ENCODE measurements around the gene ERICH4. TPM values are rescaled to one million over a fixed set of nuclear protein-coding genes. Genes with fewer than 3 reads are reported as not detected.

Gene ERICH4
- total and polyA plus RNA-seq, 2 of the 13 experiments (the other 11 are each of a cell fraction or from before 2014, with no cell fraction given), result 0.40 to 0.64 TPM

GRCh38 chr19:41424335-41425173 is 18.4 kb upstream of the ERICH4 start (continued):
- TF ChIP-seq, protein P1, sequence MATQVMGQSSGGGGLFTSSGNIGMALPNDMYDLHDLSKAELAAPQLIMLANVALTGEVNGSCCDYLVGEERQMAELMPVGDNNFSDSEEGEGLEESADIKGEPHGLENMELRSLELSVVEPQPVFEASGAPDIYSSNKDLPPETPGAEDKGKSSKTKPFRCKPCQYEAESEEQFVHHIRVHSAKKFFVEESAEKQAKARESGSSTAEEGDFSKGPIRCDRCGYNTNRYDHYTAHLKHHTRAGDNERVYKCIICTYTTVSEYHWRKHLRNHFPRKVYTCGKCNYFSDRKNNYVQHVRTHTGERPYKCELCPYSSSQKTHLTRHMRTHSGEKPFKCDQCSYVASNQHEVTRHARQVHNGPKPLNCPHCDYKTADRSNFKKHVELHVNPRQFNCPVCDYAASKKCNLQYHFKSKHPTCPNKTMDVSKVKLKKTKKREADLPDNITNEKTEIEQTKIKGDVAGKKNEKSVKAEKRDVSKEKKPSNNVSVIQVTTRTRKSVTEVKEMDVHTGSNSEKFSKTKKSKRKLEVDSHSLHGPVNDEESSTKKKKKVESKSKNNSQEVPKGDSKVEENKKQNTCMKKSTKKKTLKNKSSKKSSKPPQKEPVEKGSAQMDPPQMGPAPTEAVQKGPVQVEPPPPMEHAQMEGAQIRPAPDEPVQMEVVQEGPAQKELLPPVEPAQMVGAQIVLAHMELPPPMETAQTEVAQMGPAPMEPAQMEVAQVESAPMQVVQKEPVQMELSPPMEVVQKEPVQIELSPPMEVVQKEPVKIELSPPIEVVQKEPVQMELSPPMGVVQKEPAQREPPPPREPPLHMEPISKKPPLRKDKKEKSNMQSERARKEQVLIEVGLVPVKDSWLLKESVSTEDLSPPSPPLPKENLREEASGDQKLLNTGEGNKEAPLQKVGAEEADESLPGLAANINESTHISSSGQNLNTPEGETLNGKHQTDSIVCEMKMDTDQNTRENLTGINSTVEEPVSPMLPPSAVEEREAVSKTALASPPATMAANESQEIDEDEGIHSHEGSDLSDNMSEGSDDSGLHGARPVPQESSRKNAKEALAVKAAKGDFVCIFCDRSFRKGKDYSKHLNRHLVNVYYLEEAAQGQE (IDR thresholded peaks at IDR 0.05; ENCODE audit: borderline replicate concordance in 1 of 2, low read depth in 1 of 2, low read length in 2 of 2), result no peak
- no peak for TF ChIP-seq ZNF264 (CRISPR knock-in tag; IDR thresholded peaks at IDR 0.05)
- TF ChIP-seq CEBPG (CRISPR knock-in tag; IDR thresholded peaks at IDR 0.05), result peak; percentile 68
- TF ChIP-seq REPIN1 (CRISPR knock-in tag; IDR thresholded peaks at IDR 0.05; ENCODE audit: borderline replicate concordance, low read depth), result no peak
- TF ChIP-seq, protein P2, sequence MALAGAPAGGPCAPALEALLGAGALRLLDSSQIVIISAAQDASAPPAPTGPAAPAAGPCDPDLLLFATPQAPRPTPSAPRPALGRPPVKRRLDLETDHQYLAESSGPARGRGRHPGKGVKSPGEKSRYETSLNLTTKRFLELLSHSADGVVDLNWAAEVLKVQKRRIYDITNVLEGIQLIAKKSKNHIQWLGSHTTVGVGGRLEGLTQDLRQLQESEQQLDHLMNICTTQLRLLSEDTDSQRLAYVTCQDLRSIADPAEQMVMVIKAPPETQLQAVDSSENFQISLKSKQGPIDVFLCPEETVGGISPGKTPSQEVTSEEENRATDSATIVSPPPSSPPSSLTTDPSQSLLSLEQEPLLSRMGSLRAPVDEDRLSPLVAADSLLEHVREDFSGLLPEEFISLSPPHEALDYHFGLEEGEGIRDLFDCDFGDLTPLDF (CRISPR knock-in tag; IDR thresholded peaks at IDR 0.05), result no peak
- no peak for TF ChIP-seq ZNF17 (CRISPR knock-in tag; IDR thresholded peaks at IDR 0.05)
- TF ChIP-seq, protein P3, sequence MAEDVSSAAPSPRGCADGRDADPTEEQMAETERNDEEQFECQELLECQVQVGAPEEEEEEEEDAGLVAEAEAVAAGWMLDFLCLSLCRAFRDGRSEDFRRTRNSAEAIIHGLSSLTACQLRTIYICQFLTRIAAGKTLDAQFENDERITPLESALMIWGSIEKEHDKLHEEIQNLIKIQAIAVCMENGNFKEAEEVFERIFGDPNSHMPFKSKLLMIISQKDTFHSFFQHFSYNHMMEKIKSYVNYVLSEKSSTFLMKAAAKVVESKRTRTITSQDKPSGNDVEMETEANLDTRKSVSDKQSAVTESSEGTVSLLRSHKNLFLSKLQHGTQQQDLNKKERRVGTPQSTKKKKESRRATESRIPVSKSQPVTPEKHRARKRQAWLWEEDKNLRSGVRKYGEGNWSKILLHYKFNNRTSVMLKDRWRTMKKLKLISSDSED (CRISPR knock-in tag; IDR thresholded peaks at IDR 0.05), result no peak
- 0 out of 2 replicates have a peak, but pooled peaks have one; percentile 41 for TF ChIP-seq ETV6 (CRISPR knock-in tag; conservative IDR thresholded peaks at IDR 0.05)
- TF ChIP-seq ZNF230 (CRISPR knock-in tag; IDR thresholded peaks at IDR 0.05), result no peak
- TF ChIP-seq ZMYM3 (CRISPR knock-in tag; IDR thresholded peaks at IDR 0.05), result no peak
- no peak for TF ChIP-seq ZNF563 (CRISPR knock-in tag; IDR thresholded peaks at IDR 0.05)
- TF ChIP-seq, protein P4, sequence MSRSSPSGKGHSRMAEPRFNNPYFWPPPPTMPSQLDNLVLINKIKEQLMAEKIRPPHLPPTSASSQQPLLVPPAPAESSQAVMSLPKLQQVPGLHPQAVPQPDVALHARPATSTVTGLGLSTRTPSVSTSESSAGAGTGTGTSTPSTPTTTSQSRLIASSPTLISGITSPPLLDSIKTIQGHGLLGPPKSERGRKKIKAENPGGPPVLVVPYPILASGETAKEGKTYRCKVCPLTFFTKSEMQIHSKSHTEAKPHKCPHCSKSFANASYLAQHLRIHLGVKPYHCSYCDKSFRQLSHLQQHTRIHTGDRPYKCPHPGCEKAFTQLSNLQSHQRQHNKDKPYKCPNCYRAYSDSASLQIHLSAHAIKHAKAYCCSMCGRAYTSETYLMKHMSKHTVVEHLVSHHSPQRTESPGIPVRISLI (CRISPR knock-in tag; IDR thresholded peaks at IDR 0.05; ENCODE audit: borderline replicate concordance), result no peak
- TF ChIP-seq FOXJ3 (CRISPR knock-in tag; IDR thresholded peaks at IDR 0.05; ENCODE audit: borderline replicate concordance), result 0 out of 2 replicates have a peak, but pooled peaks have one; percentile 34
- peak; percentile 74; the same call in 1 of the 2 replicates for TF ChIP-seq NR2C2 (CRISPR knock-in tag; IDR thresholded peaks at IDR 0.05; ENCODE audit: borderline replicate concordance)
- TF ChIP-seq XBP1 (CRISPR knock-in tag; IDR thresholded peaks at IDR 0.05), result no peak
- TF ChIP-seq KDM6A (CRISPR knock-in tag; IDR thresholded peaks at IDR 0.05; ENCODE audit: low read depth), result no peak
- no peak for TF ChIP-seq ZNF589 (CRISPR knock-in tag; conservative IDR thresholded peaks at IDR 0.05)
- TF ChIP-seq ZNF674 (CRISPR knock-in tag; IDR thresholded peaks at IDR 0.05; ENCODE audit: low read depth), result no peak
- no peak for TF ChIP-seq KLF12 (CRISPR knock-in tag; IDR thresholded peaks at IDR 0.05; ENCODE audit: borderline replicate concordance)
- TF ChIP-seq SOX6 (IDR thresholded peaks at IDR 0.05), result no peak
- peak; percentile 30; the same call in 1 of the 2 replicates for TF ChIP-seq SOX6 (CRISPR knock-in tag; IDR thresholded peaks at IDR 0.05)
- TF ChIP-seq FOSL1 (CRISPR knock-in tag; IDR thresholded peaks at IDR 0.05; ENCODE audit: borderline replicate concordance), result no peak
- no peak for TF ChIP-seq MLLT10 (CRISPR knock-in tag; IDR thresholded peaks at IDR 0.05)
- peak; percentile 79 for TF ChIP-seq NR2F6 (IDR thresholded peaks at IDR 0.05)
- peak; percentile 57 for TF ChIP-seq NR2F6 (CRISPR knock-in tag; IDR thresholded peaks at IDR 0.05)

All from HepG2 (cell line).